Neural cell (in vitro differentiated cells): Measurements from ENCODE around the gene ICA1. TPM values are rescaled to one million over a fixed set of nuclear protein-coding genes. Genes with fewer than 3 reads are reported as not detected.

ENCODE experiments used
- H2AFZ ChIP-seq: fragments of 200-600, 300-800 bp; sonication (generic), shearing (Covaris generic); 2 replicates; pipeline ENCODE4 v1.6.0; 2014; ENCODE audit warnings: low read depth, mild to moderate bottlenecking, antibody characterized with exemption, low read length, moderate library complexity
- H3F3A ChIP-seq: fragments of 200-600 bp; shearing (Covaris generic); 2 replicates; pipeline ENCODE4 v1.6.1; 2016; ENCODE audit warnings: mild to moderate bottlenecking, moderate library complexity, mixed read lengths, antibody characterized with exemption, low read length; ENCODE audit not compliant: insufficient read depth, poor library complexity, severe bottlenecking
- H3K27ac ChIP-seq: fragments of 200-600, 300-800 bp; sonication (generic), shearing (Covaris generic); 2 replicates; pipeline ENCODE4 v1.5.1; 2014; ENCODE audit warnings: mild to moderate bottlenecking, low read length, moderate library complexity
- H3K27me3 ChIP-seq: fragments of 300-800, 200-600 bp; sonication (generic), shearing (Covaris generic); 2 replicates; pipeline ENCODE4 v1.6.0; 2014; ENCODE audit warnings: mild to moderate bottlenecking, low read depth, low read length, moderate library complexity; ENCODE audit not compliant: insufficient read depth
- H3K36me3 ChIP-seq: fragments of 300-800, 200-600 bp; sonication (generic), shearing (Covaris generic); 2 replicates; pipeline ENCODE4 v1.5.1; 2014; ENCODE audit warnings: mild to moderate bottlenecking, antibody characterized with exemption, low read length, moderate library complexity; ENCODE audit not compliant: insufficient read depth
- H3K4me2 ChIP-seq: fragments of 300-800, 200-600 bp; sonication (generic), shearing (Covaris generic); 2 replicates; pipeline ENCODE4 v1.6.0; 2014; ENCODE audit warnings: mild to moderate bottlenecking, low read length
- H3K4me3 ChIP-seq: fragments of 300-800, 200-600 bp; sonication (generic), shearing (Covaris generic); 2 replicates; pipeline ENCODE4 v1.5.1; 2014; ENCODE audit warnings: mild to moderate bottlenecking, low read length, moderate library complexity
- H3K79me2 ChIP-seq: fragments of 200-600 bp; shearing (Covaris generic); replicated peaks from 2 replicates; pipeline ENCODE4 v1.6.0; 2014; ENCODE audit warnings: mild to moderate bottlenecking, low read length, moderate library complexity; ENCODE audit not compliant: insufficient read depth
- H3K9ac ChIP-seq: fragments of 300-800, 200-600 bp; sonication (generic), shearing (Covaris generic); 2 replicates; pipeline ENCODE4 v1.6.1; 2016; ENCODE audit warnings: mild to moderate bottlenecking, low read length, mixed read lengths
- H3K9me2 ChIP-seq: fragments of 200-600 bp; shearing (Covaris generic); 2 replicates; pipeline ENCODE4 v1.6.1; 2016; ENCODE audit warnings: mild to moderate bottlenecking, low read length, mixed read lengths; ENCODE audit not compliant: insufficient read depth
- H3K9me3 ChIP-seq: fragments of 200-600, 300-800 bp; sonication (generic), shearing (Covaris generic); 2 replicates; pipeline ENCODE4 v1.6.1; 2016; ENCODE audit warnings: mild to moderate bottlenecking, mixed run types, low read length, moderate library complexity, mixed read lengths
- H4K20me1 ChIP-seq: fragments of 200-600 bp; shearing (Covaris generic); 2 replicates; pipeline ENCODE4 v1.6.1; 2016; ENCODE audit warnings: mild to moderate bottlenecking, mixed run types; ENCODE audit not compliant: insufficient read depth
- CTCF ChIP-seq: fragments of 450-650 bp; IDR thresholded peaks from 2 replicates; pipeline ENCODE4 v1.5.1; 2014; ENCODE audit warnings: antibody characterized with exemption, mild to moderate bottlenecking, moderate library complexity; ENCODE audit not compliant: poor library complexity, severe bottlenecking
- EP300 ChIP-seq: fragments of 450-650 bp; conservative IDR thresholded peaks from 2 replicates; pipeline ENCODE4 v1.6.1; 2014; ENCODE audit warnings: antibody characterized with exemption, mild to moderate bottlenecking, moderate library complexity; ENCODE audit not compliant: poor library complexity, severe bottlenecking
- EZH2 ChIP-seq: fragments of 200-600, 300-800 bp; shearing (Covaris generic), sonication (generic); IDR thresholded peaks from 2 replicates; pipeline ENCODE4 v1.6.1; 2014; ENCODE audit warnings: antibody characterized with exemption, low read length, borderline replicate concordance, mild to moderate bottlenecking; ENCODE audit not compliant: insufficient read depth, poor library complexity, severe bottlenecking
- MXI1 ChIP-seq: fragments of 450-650 bp; conservative IDR thresholded peaks from 2 replicates; pipeline ENCODE4 v1.6.1; 2014; ENCODE audit warnings: antibody characterized with exemption, mild to moderate bottlenecking; ENCODE audit not compliant: poor library complexity, severe bottlenecking
- POLR2AphosphoS5 ChIP-seq: IDR thresholded peaks from 2 replicates; pipeline ENCODE4 v1.6.1; 2012
- RAD21 ChIP-seq: fragments of 450-650 bp; conservative IDR thresholded peaks from 2 replicates; pipeline ENCODE4 v1.6.1; 2014; ENCODE audit warnings: antibody characterized with exemption, mild to moderate bottlenecking, moderate library complexity
- REST ChIP-seq: IDR thresholded peaks from 2 replicates; pipeline ENCODE4 v1.6.1; 2012; ENCODE audit warnings: borderline replicate concordance
- SMC3 ChIP-seq: fragments of 450-650 bp; conservative IDR thresholded peaks from 2 replicates; pipeline ENCODE4 v1.6.1; 2014; ENCODE audit warnings: antibody characterized with exemption, mild to moderate bottlenecking, moderate library complexity; ENCODE audit not compliant: poor library complexity
- TAF1 ChIP-seq: IDR thresholded peaks from 2 replicates; pipeline ENCODE4 v1.6.1; 2012; ENCODE audit warnings: low read depth
- polyA plus RNA-seq: library from polyadenylated mRNA; depleted of rRNA; stranded (reverse); fragments of >200 nt; gene quantifications from 2 replicates; pipeline ENCODE4 v1.2.3, GENCODE V29; 2014

ICA1 gene
- polyA plus RNA-seq, 1 donor from 2014 or later = 18.6 TPM

- no peak overlapping the region for H3K4me2 ChIP-seq
- no peak overlapping the region for H2AFZ ChIP-seq
- no peak overlapping the region for H3K9ac ChIP-seq
- no peaks in the 10 kb centered on the region for H3K36me3 ChIP-seq
- H3K79me2 ChIP-seq = no peaks in the 10 kb centered on the region
- no peak for TF ChIP-seq TAF1
- no peak for TF ChIP-seq SMC3
- TF ChIP-seq REST = no peak
- no peak for TF ChIP-seq CTCF
- no peak for TF ChIP-seq POLR2AphosphoS5
- no peak for TF ChIP-seq RAD21
- TF ChIP-seq EP300 = no peak
- TF ChIP-seq MXI1 = no peak
- TF ChIP-seq EZH2 = no peak
- H3F3A ChIP-seq = no peaks in the 10 kb centered on the region
- H3K9me2 ChIP-seq = no peaks in the 10 kb centered on the region
- no peaks in the 10 kb centered on the region for H4K20me1 ChIP-seq
- H3K27me3 ChIP-seq = no peaks in the 10 kb centered on the region
- no peak overlapping the region for H3K4me3 ChIP-seq
- no peak overlapping the region for H3K27ac ChIP-seq
- H3K9me3 ChIP-seq = no peaks in the 10 kb centered on the region
Observed at GRCh38 chr7:8201846-8202441, 60.0 kb downstream of the ICA1 start.

- no peak overlapping the region for H3K9ac ChIP-seq
- H3F3A ChIP-seq = no peaks in the 10 kb centered on the region
- no peak overlapping the region for H3K27ac ChIP-seq
- TF ChIP-seq TAF1 (no peak), MXI1 (no peak), EZH2 (no peak), EP300 (no peak), SMC3 (no peak), POLR2AphosphoS5 (no peak)
- H3K4me2 ChIP-seq = no peak overlapping the region
- H4K20me1 ChIP-seq = no peaks in the 10 kb centered on the region
- H3K9me3 ChIP-seq = no peaks in the 10 kb centered on the region
- no peak overlapping the region for H3K4me3 ChIP-seq
- H3K79me2 ChIP-seq = no peaks in the 10 kb centered on the region
- no peaks in the 10 kb centered on the region for H3K36me3 ChIP-seq
- no peaks in the 10 kb centered on the region for H3K9me2 ChIP-seq
- no peak overlapping the region for H2AFZ ChIP-seq
- no peaks in the 10 kb centered on the region for H3K27me3 ChIP-seq
Observed at GRCh38 chr7:8200717-8201116, 61.2 kb downstream of the ICA1 start.
